Fibroblast of mammary gland (primary cell): ENCODE data around the gene COQ5.

Experiments
- DNase-seq: peaks from one replicate; pipeline ENCODE4 v3.0.0-alpha.2; 2010; ENCODE audit warnings: low read depth
- H3K4me3 ChIP-seq: 2 replicates; pipeline ENCODE4 v1.5.1; 2011; ENCODE audit warnings: low read depth, mild to moderate bottlenecking, low read length, moderate library complexity; ENCODE audit not compliant: control insufficient read depth
- TF ChIP-seq, protein P1 (sequence below): conservative IDR thresholded peaks from 2 replicates; pipeline ENCODE4 v1.5.1; 2011; ENCODE audit warnings: low read depth, low read length, inconsistent platforms; ENCODE audit not compliant: control insufficient read depth, insufficient read depth

Gene COQ5

GRCh38 chr12:120460157-120460556, 68.8 kb downstream of the COQ5 start:
- no peak overlapping the region for H3K4me3 ChIP-seq
- DNase-seq = no peak
- TF ChIP-seq, protein P1, sequence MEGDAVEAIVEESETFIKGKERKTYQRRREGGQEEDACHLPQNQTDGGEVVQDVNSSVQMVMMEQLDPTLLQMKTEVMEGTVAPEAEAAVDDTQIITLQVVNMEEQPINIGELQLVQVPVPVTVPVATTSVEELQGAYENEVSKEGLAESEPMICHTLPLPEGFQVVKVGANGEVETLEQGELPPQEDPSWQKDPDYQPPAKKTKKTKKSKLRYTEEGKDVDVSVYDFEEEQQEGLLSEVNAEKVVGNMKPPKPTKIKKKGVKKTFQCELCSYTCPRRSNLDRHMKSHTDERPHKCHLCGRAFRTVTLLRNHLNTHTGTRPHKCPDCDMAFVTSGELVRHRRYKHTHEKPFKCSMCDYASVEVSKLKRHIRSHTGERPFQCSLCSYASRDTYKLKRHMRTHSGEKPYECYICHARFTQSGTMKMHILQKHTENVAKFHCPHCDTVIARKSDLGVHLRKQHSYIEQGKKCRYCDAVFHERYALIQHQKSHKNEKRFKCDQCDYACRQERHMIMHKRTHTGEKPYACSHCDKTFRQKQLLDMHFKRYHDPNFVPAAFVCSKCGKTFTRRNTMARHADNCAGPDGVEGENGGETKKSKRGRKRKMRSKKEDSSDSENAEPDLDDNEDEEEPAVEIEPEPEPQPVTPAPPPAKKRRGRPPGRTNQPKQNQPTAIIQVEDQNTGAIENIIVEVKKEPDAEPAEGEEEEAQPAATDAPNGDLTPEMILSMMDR = no peak

DNA sequence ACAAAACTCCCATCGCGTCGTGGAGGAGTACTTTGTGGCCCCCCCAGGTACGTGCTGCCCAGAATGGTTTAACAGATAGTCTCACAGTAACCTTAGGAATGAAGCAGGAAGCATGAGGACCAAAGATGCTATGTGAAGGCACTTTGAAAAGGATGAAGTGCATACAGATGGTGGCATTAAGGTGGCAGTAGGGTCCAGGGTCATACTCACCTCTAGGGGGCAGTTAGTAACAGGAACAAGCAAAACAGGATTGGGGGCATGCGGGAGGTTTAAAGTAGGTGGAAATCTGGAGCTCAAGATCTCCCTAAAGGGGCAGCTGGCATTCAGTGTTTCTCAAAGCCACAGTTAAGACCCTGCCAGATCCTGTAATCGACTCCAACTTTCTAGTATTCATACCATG, 71.8 kb downstream of the COQ5 start:
- H3K4me3 ChIP-seq = no peak overlapping the region
- DNase-seq = no peak
- TF ChIP-seq, protein P1 = peak; percentile 39

GRCh38 chr12:120455302-120455701, 73.7 kb downstream of the COQ5 start:
- TF ChIP-seq, protein P1 = no peak
- no peak overlapping the region for H3K4me3 ChIP-seq
- no peak for DNase-seq

DNA sequence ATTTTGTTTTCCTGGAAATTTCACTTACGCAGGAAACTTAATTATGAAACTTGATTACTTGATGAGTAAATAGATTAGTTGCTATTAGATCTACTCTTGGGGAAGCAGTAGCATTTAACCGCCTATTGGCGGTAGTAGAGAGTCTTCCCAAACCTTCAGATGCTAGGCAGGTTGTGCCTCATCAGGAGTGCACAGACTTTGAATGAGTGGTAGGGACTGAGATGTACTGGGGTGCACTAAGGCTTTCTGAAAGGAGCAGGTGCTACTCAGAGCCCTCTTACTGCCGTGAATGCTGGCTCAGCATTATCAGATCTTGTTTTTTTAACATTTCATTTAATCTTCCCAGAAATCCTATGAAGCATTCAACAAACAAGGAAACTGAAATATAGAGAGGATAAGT, 75.0 kb downstream of the COQ5 start:
- no peak overlapping the region for H3K4me3 ChIP-seq
- DNase-seq = peak; percentile 44
- TF ChIP-seq, protein P1 = peak; percentile 84
